Measurements from ENCODE around the gene PEBP1.
"Not testable (repeated sequence)": the region's sequence is repeated elsewhere in the genome, so short reads cannot be mapped to it uniquely, and the experiment has no call there.

PEBP1 gene

GRCh38 chr12:118135788-118136558, at the start of gene PEBP1:
PEBP1 (plus strand) TSS chr12:118136124; CDS start chr12:118136210, 86 bp downstream.
- peak; percentile 91 for DNase-seq

DNA sequence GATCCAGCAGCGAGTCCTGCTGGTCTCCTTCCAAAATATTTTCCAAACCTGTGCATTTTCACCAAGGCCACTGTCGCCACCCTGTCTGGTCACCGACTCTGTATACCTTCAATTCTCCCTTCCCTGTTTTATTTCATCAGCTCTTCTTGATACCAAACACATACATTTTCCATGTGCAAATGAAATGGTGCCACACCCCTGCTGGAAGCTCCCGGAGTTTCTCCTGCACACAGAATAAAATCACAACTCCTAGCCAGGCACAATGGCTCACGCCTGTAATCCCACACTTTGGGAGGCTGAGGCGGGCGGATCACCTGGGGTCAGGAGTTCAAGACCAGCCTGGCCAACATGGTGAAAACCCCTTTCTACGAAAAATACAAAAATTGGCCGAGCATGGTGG, 46.1 kb upstream of the PEBP1 start:
- DNase-seq: no peak

DNA sequence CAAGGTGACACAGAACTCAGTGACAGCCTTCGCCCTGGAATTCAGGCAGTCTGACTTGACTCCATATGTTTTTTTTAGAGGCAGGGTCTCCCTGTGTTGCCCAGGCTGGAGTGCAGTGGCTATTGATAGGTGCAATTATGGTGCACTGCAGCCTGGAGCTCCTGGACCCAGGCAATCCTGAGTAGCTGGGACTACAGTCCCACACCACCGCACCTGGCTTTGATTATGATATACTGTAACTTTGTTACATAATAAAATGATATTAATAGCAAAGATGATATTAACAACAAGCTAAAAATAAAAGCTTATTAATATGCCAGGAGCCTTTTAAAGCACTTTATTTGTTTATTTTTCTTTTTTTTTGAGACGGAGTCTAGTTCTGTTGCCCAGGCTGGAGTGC, 41.9 kb upstream of the PEBP1 start:
- no peak for DNase-seq

DNA sequence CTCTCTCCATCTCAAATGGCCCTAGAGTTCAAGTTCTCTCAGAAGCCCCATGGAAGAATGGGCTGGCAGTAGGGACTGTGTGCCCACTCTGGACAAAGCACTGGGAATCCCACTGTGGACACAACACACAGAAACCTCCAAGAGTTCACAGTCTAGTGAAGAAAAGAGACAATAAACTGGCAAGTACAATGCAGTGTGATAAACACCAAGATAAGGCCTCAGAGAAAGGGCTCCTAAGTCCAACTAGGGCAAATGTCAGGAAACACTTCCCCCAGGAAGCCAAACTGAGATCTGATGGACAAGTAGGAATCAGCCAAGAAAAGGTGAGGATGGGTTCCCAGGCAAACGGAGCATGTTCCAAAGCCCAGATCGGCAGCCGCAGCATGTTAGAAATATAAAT, 37.5 kb upstream of the PEBP1 start:
- no peak for DNase-seq

- no peak for DNase-seq
Measured at GRCh38 chr12:118098911-118099671, 36.8 kb upstream of the PEBP1 start.

DNA sequence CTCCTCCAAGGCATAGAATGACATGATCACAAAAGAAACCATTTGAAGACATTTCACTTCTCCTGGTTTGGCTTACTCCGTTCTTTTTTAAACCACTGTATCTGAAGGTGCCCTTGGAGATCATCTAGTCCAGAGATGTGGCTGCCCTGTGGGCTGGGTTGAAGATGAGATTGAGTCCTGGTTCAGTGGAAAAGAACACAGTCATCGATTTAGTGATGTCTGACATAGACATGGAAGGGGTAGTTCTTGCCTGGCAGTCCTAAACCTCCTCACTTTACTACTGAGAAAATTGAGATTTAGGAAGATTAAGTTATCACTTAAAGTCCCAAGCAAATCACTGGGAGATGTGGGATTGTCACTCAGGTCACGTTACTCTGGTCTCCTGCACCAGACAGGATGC, 34.9 kb upstream of the PEBP1 start:
- DNase-seq: no peak

- DNase-seq: peak; percentile 54
Measured at GRCh38 chr12:118102070-118102469, 33.9 kb upstream of the PEBP1 start.

GRCh38 chr12:118102609-118103008, 33.3 kb upstream of the PEBP1 start:
- DNase-seq: no peak

DNA sequence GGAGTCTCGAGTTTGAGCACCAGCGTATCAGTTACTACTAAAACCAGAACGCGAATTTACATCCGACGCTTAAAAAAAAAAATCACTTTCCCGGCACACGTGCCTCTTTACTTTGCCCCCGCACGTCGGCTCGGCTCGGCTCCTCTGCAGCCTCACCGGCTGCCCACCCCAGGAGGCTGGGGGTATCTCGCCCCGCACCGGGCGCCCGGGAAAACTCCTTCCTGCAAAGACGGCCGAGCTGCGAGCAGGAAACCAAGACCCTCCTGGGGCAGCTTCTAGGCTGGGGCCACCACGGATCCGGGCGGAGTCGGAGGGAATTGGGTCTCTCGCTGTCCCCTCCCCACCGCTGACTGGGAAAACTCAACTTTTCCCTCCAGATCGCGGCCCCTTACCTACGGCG, 32.7 kb upstream of the PEBP1 start:
- peak; percentile 28 for DNase-seq

GRCh38 chr12:118103601-118104382, 32.1 kb upstream of the PEBP1 start, which contains the start of gene VSIG10:
VSIG10 (minus strand) TSS chr12:118104011; CDS start chr12:118103671, 340 bp downstream.
- peak; percentile 78 for DNase-seq

DNA sequence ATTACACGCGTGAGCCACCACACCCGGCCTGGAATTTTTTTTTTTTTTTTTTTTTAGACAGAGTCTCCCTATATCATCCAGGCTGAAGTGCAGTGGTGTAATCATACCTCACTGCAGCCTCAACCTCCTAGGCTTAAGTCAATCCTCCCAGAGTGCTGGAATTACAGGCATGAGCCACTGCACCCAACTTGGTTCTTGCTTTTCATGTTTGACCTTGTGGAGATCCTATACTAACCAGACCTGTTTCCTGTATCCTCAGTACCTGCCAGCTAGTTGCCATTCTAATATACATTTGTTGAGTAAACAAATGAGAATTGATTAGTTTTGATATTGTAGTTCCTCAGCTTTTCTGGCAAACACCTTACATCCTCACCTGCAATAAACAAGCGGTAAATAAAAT, 28.9 kb upstream of the PEBP1 start:
- no peak for DNase-seq

- no peak for DNase-seq
Measured at GRCh38 chr12:118107694-118108093, 28.2 kb upstream of the PEBP1 start.

DNA sequence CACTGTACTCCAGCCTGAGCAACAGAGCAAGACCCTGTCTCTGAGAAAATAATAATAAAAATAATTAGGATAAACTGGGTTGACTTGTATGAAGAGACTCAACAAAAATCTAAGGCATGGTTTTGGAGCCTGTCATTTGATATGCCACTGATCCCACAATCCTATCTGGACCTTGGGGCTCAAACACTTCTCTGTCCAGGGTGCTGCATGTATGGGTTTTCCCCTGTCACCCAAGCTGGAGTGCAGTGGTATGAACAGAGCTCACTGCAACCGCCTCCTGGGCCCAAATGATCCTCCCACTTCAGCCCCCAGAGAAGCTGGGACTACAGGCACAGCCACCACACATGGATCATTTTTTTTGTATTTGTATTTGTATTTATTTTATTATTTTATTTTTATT, 26.8 kb upstream of the PEBP1 start:
- DNase-seq: no peak

- no peak for DNase-seq
Measured at GRCh38 chr12:118119449-118119879, 16.5 kb upstream of the PEBP1 start.

DNA sequence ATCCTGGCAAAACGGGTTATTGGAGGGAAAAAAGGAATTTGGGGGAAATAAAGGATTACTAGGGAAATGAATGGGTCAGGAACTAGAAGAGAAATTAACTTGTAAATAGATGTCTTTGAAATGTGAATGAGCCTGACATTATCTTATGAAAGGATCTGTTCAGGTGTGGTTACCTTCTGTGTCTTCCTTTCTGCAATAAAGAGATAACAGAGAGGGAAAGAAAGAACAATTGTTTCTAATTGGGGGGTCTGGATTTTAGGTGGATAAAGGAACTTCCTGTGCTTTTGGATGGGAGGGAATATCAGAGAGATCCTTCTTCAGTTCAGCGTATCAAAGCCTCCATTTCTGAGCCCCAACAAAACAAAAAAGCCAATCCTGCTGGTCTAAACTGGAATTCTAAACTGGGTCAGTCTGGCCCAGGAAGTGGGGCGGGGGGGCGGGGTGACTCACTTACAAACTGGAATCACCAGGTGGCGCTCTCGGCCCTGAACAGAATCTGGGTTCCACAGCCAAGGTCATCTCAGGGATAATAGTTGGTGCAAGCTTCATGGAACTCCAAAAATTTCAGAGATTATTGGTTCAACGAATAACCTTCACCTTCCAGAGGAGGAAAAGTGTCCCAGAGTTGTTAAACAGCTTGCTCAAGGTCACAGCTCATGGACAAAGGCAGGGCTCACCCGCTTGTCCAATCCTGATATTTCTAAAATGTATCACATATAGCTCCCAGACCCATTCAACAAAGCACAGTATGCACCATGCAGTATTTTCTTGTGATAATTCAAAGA, 15.2 kb upstream of the PEBP1 start:
- DNase-seq: peak; percentile 72

GRCh38 chr12:118122264-118122663, 13.7 kb upstream of the PEBP1 start:
- no peak for DNase-seq

DNA sequence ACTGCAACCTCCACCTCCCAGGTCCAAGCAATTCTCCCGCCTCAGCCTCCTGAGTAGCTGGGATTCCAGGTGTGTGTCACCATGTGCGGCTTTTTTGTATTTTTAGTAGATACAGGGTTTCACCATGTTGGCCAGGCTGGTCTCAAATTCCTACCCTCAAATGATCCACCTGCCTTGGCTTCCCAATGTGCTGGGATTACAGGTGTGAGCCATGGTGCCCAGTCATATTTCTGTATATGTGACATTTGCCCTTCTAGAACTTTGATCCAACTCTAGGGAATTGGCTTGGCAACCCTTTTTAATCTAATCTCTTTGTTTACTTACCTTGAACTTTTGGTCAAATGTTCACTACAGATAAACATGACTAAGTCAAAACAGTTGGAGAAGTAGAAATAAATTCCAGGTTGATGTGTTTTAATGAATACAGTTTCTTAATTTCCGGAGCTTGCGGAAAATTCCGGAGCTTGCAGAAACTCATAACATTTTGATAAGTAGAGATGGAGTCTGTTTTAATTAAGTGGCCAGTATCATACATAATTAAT, 11.5 kb upstream of the PEBP1 start:
- no peak for DNase-seq

- no peak for DNase-seq
Measured at GRCh38 chr12:118125743-118126118, 10.2 kb upstream of the PEBP1 start.

DNA sequence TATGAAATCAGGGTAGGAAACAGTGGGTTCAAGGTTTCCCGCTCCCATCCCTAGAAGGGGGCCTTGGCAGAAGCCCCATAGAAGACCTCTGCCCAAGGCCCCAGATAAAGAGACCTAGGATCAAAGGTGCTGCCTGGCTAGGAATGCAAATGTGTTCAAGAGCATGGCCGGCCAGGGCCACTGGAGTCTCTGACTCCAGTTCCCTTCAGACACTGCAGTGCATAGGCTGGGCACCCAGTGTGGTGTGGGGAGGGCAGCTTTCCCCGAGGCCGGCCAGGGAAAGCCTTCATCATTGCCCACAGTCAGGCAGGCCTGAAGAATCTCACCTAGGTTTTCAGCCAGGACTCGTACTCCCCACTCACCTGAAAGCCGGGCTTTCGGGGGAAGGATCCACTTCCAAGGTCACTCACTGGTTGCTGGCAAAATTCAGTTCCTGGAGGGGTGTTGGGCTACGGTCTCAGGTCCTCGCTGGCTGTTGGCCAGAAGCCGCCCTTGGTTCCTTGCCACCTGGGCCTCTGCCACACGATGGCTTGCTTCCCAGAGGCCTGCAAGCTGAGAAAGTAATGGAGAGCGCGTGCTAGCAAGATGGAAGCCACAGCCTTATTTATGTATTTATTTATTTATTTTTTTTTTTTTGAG, 9.7 kb upstream of the PEBP1 start:
- DNase-seq: no peak

- DNase-seq: no peak
Measured at GRCh38 chr12:118127867-118128266, 8.1 kb upstream of the PEBP1 start.

GRCh38 chr12:118129436-118129835, 6.5 kb upstream of the PEBP1 start:
- DNase-seq: not testable (repeated sequence)

GRCh38 chr12:118136559-118137003, 657 bp downstream of the PEBP1 start:
- DNase-seq: peak; percentile 49

Data from EL (cell line).